ENCODE measurements around the gene COMMD6. TPM values are rescaled to one million over a fixed set of nuclear protein-coding genes. Genes with fewer than 3 reads are reported as not detected.

The COMMD6 gene
- total RNA-seq, 1 donor from 2014 or later = 35.8 TPM

- FAIRE-seq (no peak), DNase-seq (ENCODE audit: low read depth) (no peak)
- no peak for TF ChIP-seq CTCF (IDR thresholded peaks at IDR 0.05; ENCODE audit: insufficient read depth, low read length, severe bottlenecking)
- no peaks in the 10 kb centered on the region for H3K27me3 ChIP-seq (ENCODE audit: control insufficient read depth, insufficient read depth, low read length)
- H3K36me3 ChIP-seq (ENCODE audit: control insufficient read depth, insufficient read depth, low read length) = no peaks in the 10 kb centered on the region
- no peak overlapping the region for H3K4me3 ChIP-seq (ENCODE audit: low read depth, low read length)
Observed at GRCh38 chr13:75514080-75514995, 23.3 kb downstream of the COMMD6 start.

- Histone ChIP-seq H3K4me3 (ENCODE audit: low read depth, low read length) (no peak overlapping the region), H3K27me3 (ENCODE audit: control insufficient read depth, insufficient read depth, low read length) (no peaks in the 10 kb centered on the region), H3K36me3 (ENCODE audit: control insufficient read depth, insufficient read depth, low read length) (no peaks in the 10 kb centered on the region)
- FAIRE-seq (no peak), DNase-seq (ENCODE audit: low read depth) (no peak)
- no peak for TF ChIP-seq CTCF (IDR thresholded peaks at IDR 0.05; ENCODE audit: insufficient read depth, low read length, severe bottlenecking)
Observed at GRCh38 chr13:75513271-75513670, 24.4 kb downstream of the COMMD6 start.

GRCh38 chr13:75512253-75512652 is 25.4 kb downstream of the COMMD6 start:
- no peak for FAIRE-seq
- no peaks in the 10 kb centered on the region for H3K36me3 ChIP-seq (ENCODE audit: control insufficient read depth, insufficient read depth, low read length)
- no peaks in the 10 kb centered on the region for H3K27me3 ChIP-seq (ENCODE audit: control insufficient read depth, insufficient read depth, low read length)
- H3K4me3 ChIP-seq (ENCODE audit: low read depth, low read length) = no peak overlapping the region
- TF ChIP-seq CTCF (IDR thresholded peaks at IDR 0.05; ENCODE audit: insufficient read depth, low read length, severe bottlenecking) = no peak
- no peak for DNase-seq (ENCODE audit: low read depth)

- FAIRE-seq = no peak
- no peaks in the 10 kb centered on the region for H3K27me3 ChIP-seq (ENCODE audit: control insufficient read depth, insufficient read depth, low read length)
- H3K36me3 ChIP-seq (ENCODE audit: control insufficient read depth, insufficient read depth, low read length) = no peaks in the 10 kb centered on the region
- no peak overlapping the region for H3K4me3 ChIP-seq (ENCODE audit: low read depth, low read length)
- DNase-seq (ENCODE audit: low read depth) = no peak
- no peak for TF ChIP-seq CTCF (IDR thresholded peaks at IDR 0.05; ENCODE audit: insufficient read depth, low read length, severe bottlenecking)
Observed at GRCh38 chr13:75511051-75511625, 26.5 kb downstream of the COMMD6 start.

- FAIRE-seq (no peak), DNase-seq (ENCODE audit: low read depth) (no peak)
- Histone ChIP-seq H3K27me3 (ENCODE audit: control insufficient read depth, insufficient read depth, low read length) (no peaks in the 10 kb centered on the region), H3K36me3 (ENCODE audit: control insufficient read depth, insufficient read depth, low read length) (no peaks in the 10 kb centered on the region), H3K4me3 (ENCODE audit: low read depth, low read length) (no peak overlapping the region)
- TF ChIP-seq CTCF (IDR thresholded peaks at IDR 0.05; ENCODE audit: insufficient read depth, low read length, severe bottlenecking) = no peak
Observed at GRCh38 chr13:75508002-75508548, 29.6 kb downstream of the COMMD6 start.

All from bronchial epithelial cell (primary cell).